NCI-H2081 treated with DMSO at 0.1 percent for 48 hours (cell line): ENCODE measurements around the gene H19.

Experiments used
- DNase-seq: peaks from one replicate; lab custom pipeline; 2025; lab: John Stamatoyannopoulos, UW

The H19 gene

GRCh38 chr11:1946812-1947484, 50.7 kb downstream of the H19 start, which contains the start of gene MRPL23:
MRPL23 (plus strand) TSS chr11:1947332; CDS start chr11:1947363, 31 bp downstream.
- no peak for DNase-seq
